GM18520 (cell line): ENCODE data around the gene RASSF5.

Experiments
- ATAC-seq: cut with Tn5 transposase; IDR thresholded peaks from one replicate; pipeline ENCODE4 v1.9.1; 2021; ENCODE audit not compliant: unreplicated experiment

Gene RASSF5

GRCh38 chr1:206583707-206584648 lies 76.6 kb downstream of the RASSF5 start:
- no peak for ATAC-seq

GRCh38 chr1:206584683-206585082 lies 77.4 kb downstream of the RASSF5 start:
- ATAC-seq, result no peak

- ATAC-seq, result no peak
Observed at GRCh38 chr1:206586501-206587445, 79.4 kb downstream of the RASSF5 start.

DNA sequence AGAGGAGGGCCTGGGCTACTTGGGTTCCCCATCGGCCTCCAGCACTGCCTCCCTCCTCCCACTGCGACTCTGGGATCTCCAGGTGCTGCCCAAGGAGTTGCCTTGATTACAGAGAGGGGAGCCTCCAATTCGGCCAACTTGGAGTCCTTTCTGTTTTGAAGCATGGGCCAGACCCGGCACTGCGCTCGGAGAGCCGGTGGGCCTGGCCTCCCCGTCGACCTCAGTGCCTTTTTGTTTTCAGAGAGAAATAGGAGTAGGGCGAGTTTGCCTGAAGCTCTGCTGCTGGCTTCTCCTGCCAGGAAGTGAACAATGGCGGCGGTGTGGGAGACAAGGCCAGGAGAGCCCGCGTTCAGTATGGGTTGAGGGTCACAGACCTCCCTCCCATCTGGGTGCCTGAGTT lies 80.6 kb downstream of the RASSF5 start:
- no peak for ATAC-seq

DNA sequence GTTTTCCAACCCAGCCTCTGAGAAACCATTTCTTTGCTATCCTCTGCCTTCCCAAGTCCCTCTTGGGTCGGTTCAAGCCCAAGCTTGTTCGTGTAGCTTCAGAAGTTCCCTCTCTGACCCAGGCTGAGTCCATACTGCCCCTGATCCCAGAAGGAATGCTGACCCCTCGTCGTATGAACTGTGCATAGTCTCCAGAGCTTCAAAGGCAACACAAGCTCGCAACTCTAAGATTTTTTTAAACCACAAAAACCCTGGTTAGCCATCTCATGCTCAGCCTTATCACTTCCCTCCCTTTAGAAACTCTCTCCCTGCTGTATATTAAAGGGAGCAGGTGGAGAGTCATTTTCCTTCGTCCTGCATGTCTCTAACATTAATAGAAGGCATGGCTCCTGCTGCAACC lies 81.2 kb downstream of the RASSF5 start:
- no peak for ATAC-seq

- no peak for ATAC-seq
Observed at GRCh38 chr1:206589206-206589605, 81.9 kb downstream of the RASSF5 start.

DNA sequence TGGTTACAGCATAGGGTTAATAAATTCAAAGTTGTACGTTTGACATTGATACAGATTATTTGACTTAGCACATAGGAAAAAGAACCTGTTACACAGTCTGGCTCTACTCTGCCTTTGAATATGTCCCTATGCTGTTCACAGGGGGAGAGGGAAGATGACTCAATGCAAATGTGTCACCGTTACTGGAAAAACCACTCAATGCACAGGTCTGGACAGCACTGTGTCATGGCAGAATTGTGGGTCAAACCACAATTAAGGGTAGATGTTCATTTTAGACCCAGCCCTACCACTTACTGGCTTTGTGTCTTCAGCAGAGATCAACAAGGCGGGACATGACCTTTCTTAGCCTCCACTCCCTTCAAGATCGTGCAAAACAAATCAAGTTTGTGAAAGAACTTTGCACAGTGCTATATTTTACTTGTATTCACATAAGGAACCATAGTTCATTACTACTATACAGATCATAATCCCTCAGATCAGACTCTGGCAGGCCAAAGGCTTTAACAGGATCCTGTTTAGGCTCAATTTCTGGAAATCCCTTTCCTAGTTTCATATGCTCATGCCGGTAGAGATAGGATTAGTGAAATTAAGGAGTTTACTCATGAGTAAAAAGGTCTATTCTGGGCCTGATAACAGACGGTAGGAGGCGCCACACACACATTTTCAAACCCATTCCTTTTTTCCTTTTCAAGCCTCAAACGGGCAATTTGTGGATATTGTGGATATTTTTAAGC lies 82.9 kb downstream of the RASSF5 start:
- ATAC-seq, result peak; percentile 59

DNA sequence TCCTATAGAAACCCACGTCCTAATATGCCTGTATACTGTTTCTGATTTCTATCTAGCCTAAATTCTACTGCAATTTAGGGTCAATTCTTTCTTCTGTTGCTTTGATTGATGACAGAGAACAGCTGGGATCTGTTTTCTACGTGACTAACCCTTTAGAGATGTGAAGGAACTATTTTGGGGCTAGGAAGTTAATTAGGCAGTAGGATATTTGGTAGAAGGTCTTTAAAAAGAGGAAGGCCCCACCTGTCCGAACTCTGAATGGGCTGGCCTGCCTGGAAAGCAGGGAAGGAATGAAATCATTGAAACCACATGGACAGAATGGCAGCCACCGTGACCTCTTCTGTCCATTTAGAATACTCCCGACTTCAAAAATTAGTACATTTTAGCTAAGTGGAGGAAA lies 83.9 kb downstream of the RASSF5 start:
- no peak for ATAC-seq

- ATAC-seq, result no peak
Observed at GRCh38 chr1:206591696-206592095, 84.4 kb downstream of the RASSF5 start.

DNA sequence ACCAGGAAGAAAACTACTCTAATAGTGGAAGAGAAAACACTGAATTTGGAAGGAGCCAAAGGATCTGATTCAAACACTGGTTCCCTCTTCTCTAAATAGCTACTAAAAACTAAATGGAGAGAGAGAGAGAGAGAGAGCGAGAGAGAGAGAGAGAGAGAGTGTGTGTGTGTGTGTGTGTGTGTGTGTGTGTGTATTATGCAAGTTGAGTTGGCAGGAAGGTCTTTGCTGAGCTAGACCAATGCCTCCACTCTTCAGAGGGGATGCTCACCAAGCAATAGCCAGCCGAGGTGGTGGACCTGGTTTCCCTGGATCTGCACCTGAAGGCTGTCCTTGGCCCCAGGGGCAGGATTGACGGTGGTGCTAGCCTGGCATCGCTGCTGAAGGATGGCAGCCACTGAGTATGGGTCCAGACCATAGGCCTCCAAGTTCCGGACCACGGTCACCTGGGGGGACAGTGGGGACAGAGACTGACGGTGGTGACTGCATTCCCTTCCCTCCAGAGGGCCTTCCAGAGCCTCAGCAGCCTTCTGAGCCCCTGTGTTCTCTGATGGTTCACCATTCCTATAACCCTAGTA lies 86.1 kb downstream of the RASSF5 start:
- ATAC-seq, result no peak

GRCh38 chr1:206595581-206596318 lies 88.4 kb downstream of the RASSF5 start:
- no peak for ATAC-seq

DNA sequence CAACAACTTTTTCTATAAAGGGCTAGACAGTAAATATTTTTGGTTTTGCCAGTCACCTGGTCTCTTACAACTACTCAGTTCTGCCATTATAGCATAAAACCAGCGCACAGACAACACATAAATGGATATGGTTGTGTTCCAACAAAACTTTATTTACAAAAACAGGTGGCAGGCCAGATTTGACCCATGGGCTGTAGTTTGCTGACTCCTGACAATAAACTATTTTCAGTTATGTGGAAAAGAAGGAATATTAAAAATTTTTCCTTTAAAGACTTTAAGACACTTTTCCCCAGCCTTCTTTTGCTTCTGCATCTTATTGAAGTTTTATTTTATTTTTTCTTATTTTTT lies 89.0 kb downstream of the RASSF5 start:
- no peak for ATAC-seq

DNA sequence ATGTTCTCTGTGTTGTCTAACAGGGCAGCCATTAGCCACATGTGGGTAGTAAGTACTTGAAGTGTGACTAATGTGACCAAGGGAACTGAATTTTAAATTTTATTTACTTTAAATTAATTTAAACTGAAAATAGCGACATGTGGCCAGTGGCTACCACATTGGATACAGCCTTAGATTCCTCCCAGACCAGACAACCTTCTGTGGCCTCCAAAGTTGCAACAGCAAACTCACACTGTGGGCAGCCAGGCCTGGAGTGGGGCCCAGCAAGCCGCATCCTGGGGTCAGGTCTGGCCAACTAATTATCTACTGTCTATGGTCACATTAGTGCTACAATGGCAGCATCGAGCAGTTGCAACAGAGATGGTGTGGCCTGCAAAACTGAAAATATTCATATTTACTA lies 93.2 kb downstream of the RASSF5 start:
- no peak for ATAC-seq

GRCh38 chr1:206604861-206605260 lies 97.5 kb downstream of the RASSF5 start:
- no peak for ATAC-seq

DNA sequence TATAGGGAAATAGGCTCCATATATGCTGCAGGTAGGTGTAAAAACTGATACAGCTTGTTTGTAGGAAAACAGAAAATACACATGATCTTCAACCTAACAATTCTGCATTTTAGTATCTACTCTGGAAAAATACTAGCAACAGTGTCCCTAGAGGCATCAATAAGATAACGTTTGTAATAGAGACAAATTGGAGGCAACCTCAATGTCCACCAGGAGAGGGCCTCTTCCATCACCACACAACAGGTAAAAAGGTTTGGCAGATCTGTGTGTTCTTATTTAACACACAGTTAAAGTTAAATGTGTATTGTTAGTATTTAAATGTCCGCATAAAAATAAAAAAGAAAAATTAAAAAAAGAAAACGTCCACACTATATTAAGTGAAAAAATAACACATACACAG lies 99.5 kb downstream of the RASSF5 start:
- no peak for ATAC-seq

GRCh38 chr1:206608108-206608698 lies 100.9 kb downstream of the RASSF5 start:
- no peak for ATAC-seq

- no peak for ATAC-seq
Observed at GRCh38 chr1:206609229-206609991, 102.1 kb downstream of the RASSF5 start.

DNA sequence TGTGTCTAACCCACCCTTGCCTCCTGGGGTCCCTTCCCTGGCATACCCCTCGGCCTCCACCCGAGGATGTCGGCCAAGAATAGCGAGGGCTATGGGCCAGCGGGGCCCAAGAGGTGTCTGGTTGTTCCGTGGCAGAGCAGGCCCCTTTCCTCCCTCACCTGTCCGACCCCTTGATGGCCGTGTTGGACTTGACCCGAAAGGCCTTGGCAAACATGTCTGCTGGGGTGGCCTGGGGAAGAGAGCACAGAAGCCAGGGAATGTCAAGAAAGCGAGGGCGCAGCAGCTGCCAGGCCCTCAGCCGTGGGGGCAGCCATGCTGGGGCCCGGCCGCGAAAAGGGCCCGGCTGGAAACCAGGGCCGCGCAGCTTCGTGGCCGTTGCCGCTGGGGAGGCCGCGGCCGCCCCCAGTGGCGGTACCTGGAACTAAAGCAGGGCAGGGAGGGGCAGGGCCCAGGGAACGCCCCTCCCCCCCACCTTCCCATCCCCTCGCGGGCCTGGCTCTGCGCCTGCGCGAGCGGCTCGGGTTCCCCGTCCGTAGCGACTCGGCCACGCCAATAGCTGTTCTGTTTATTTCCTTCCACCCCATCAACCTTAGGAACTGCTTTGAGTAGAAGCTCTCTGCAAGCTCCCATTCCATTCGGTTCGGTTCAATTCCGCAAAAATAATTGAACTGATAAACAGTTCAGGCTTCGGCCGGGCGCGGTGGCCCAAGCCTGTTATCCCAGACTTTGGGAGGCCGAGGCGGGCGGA lies 105.0 kb downstream of the RASSF5 start, which contains the start of gene EIF2D:
EIF2D (minus strand) TSS at position 337 of the 748 bp plus-strand sequence; CDS start at position 214, 123 bp downstream.
- ATAC-seq, result peak; percentile 83
